ENCODE data around the gene ATG2A. TPM values are rescaled to one million over a fixed set of nuclear protein-coding genes. Genes with fewer than 3 reads are reported as not detected.
A peak's percentile ranks its signal among the peaks of the same experiment; 100 is the strongest.

Gene ATG2A
- polyA plus RNA-seq, 3 donors = 2.6 to 24.9 (median 4.0) TPM

- H3K27me3 Mint-ChIP-seq (ENCODE audit: low read depth in 3 of 3) = peaks cover 0 to 2% (median 0%) of the 10 kb centered on the region in 3 donors
- Histone ChIP-seq H3K27me3 (ENCODE audit: control insufficient read depth in 2 of 2, insufficient read depth in 2 of 2, low read length in 2 of 2) (no peaks in the 10 kb centered on the region), H3K4me2 (replicated peaks; ENCODE audit: extremely low read depth, low read length, poor library complexity, severe bottlenecking) (no peak overlapping the region), H3K36me3 (replicated peaks in 1 of 2; ENCODE audit: control insufficient read depth in 1 of 2, insufficient read depth in 2 of 2, low read length in 2 of 2) (peaks cover 81 to 91% of the 10 kb centered on the region in 2 donors), H3K4me1 (ENCODE audit: control insufficient read depth in 1 of 2, insufficient read depth in 2 of 2, low read length in 2 of 2) (peaks cover 4 to 6% of the 10 kb centered on the region in 2 donors), H3K27ac (ENCODE audit: low read depth in 1 of 2, low read length in 2 of 2) (no peak overlapping the region), H4K20me1 (ENCODE audit: insufficient read depth, low read length) (peaks cover 19% of the 10 kb centered on the region), H2AFZ (ENCODE audit: insufficient read depth, low read depth, low read length, poor library complexity, severe bottlenecking) (no peak overlapping the region), H3K79me2 (ENCODE audit: insufficient read depth, low read length) (peaks cover 6% of the 10 kb centered on the region), H3K9ac (ENCODE audit: insufficient read depth, low read length, poor library complexity, severe bottlenecking) (no peak overlapping the region), H3K4me3 (replicated peaks in 1 of 3; ENCODE audit: low read depth in 2 of 3, low read length in 3 of 3) (no peak overlapping the region), H3K9me3 (replicated peaks in 1 of 2; ENCODE audit: control insufficient read depth in 1 of 2, insufficient read depth in 1 of 2, low read length in 2 of 2) (no peaks in the 10 kb centered on the region)
- intact Hi-C loops (cut with micrococcal nuclease) = no loop called here
- peaks cover 8% of the 10 kb centered on the region for H3K4me1 Mint-ChIP-seq
- H3K4me3 Mint-ChIP-seq = no peak overlapping the region
- peak overlapping the region in 3 of 7 donors; percentile 41 to 58 (median 42) for H3K27ac Mint-ChIP-seq
- TF ChIP-seq CTCF (IDR thresholded peaks at IDR 0.05) = no peak
- no peaks in the 10 kb centered on the region for H3K9me3 Mint-ChIP-seq
- DNase-seq = no peak
- H3K36me3 Mint-ChIP-seq = peaks cover 70 to 87% of the 10 kb centered on the region in 2 donors
- 97% methylated on average over 27 of the region's 27 CpGs for WGBS (ENCODE audit: insufficient coverage)
Measured at GRCh38 chr11:64910451-64911093, 6.4 kb downstream of the ATG2A start.

DNA sequence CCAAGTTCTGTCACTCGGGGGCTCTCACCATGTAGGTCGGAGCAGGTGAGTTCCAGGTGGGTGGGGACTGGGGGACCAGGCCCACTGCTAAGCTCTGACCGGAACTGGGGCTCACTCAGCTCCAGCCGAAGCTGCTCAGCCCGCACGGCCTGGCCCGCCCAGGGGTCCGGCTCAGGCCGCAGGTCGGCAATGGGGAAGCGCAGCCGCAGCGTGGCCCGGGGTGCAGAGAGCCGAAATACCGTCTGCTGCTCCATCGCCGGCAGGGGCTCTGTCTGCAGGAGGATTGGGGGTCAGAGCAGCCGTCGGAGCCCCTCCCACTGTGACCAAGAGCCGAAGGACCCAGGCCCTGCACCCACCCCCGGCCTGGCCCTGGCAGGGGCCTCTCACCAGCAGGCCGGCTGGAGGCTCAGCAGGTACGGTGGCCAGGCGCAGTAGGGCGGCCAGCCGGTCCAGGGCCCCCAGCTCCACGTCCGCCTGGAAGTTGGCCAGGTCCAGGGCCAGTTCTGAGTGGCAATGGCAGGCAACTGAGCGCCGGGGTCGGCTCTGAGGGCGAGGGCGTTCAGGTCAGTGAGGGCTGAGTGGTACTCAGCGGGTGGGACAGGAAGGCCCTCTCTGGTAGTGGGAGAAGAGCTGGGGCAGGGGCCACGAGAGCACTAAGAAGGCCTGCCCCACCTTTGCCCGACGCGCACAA lies 7.2 kb downstream of the ATG2A start:
- Histone ChIP-seq H4K20me1 (ENCODE audit: insufficient read depth, low read length) (peaks cover 11% of the 10 kb centered on the region), H3K4me1 (ENCODE audit: control insufficient read depth in 1 of 2, insufficient read depth in 2 of 2, low read length in 2 of 2) (no peaks in the 10 kb centered on the region), H3K27ac (ENCODE audit: low read depth in 1 of 2, low read length in 2 of 2) (no peak overlapping the region), H3K36me3 (replicated peaks in 1 of 2; ENCODE audit: control insufficient read depth in 1 of 2, insufficient read depth in 2 of 2, low read length in 2 of 2) (peaks cover 87 to 99% of the 10 kb centered on the region in 2 donors), H2AFZ (ENCODE audit: insufficient read depth, low read depth, low read length, poor library complexity, severe bottlenecking) (no peak overlapping the region), H3K9me3 (replicated peaks in 1 of 2; ENCODE audit: control insufficient read depth in 1 of 2, insufficient read depth in 1 of 2, low read length in 2 of 2) (no peaks in the 10 kb centered on the region), H3K79me2 (ENCODE audit: insufficient read depth, low read length) (no peaks in the 10 kb centered on the region), H3K4me3 (replicated peaks in 1 of 3; ENCODE audit: low read depth in 2 of 3, low read length in 3 of 3) (no peak overlapping the region), H3K9ac (ENCODE audit: insufficient read depth, low read length, poor library complexity, severe bottlenecking) (no peak overlapping the region), H3K27me3 (ENCODE audit: control insufficient read depth in 2 of 2, insufficient read depth in 2 of 2, low read length in 2 of 2) (no peaks in the 10 kb centered on the region), H3K4me2 (replicated peaks; ENCODE audit: extremely low read depth, low read length, poor library complexity, severe bottlenecking) (no peak overlapping the region)
- peaks cover 0 to 2% (median 0%) of the 10 kb centered on the region in 3 donors for H3K27me3 Mint-ChIP-seq (ENCODE audit: low read depth in 3 of 3)
- H3K9me3 Mint-ChIP-seq = no peaks in the 10 kb centered on the region
- H3K27ac Mint-ChIP-seq = peak overlapping the region in 1 of 7 donors; percentile 41
- peaks cover 77 to 95% of the 10 kb centered on the region in 2 donors for H3K36me3 Mint-ChIP-seq
- intact Hi-C loops (cut with micrococcal nuclease) = no loop called here
- WGBS (ENCODE audit: insufficient coverage) = 95% methylated on average over 33 of the region's 39 CpGs
- no peak for DNase-seq
- no peak overlapping the region for H3K4me3 Mint-ChIP-seq
- H3K4me1 Mint-ChIP-seq = peaks cover 2% of the 10 kb centered on the region
- TF ChIP-seq CTCF (IDR thresholded peaks at IDR 0.05) = no peak
